IMR-90 (cell line): ENCODE measurements around the gene PRSS8. TPM values are rescaled to one million over a fixed set of nuclear protein-coding genes. Genes with fewer than 3 reads are reported as not detected.

Experiments
- ATAC-seq: fragments of 200-7000 bp; cut with Tn5 transposase; 2 replicates; pipeline ENCODE4 v1.9.1; 2020; ENCODE audit warnings: low read depth, mild to moderate bottlenecking, moderate library complexity
- BruUV-seq: library from RNA; stranded (reverse); fragments of 400-500 nt; replicated peaks from 2 replicates; lab custom pipeline; 2021; lab: Mats Ljungman, UMichigan
- CTCF ChIA-PET: fragments of 300-600 bp; formaldehyde crosslinking; extraction: SDS; loops from one replicate; lab custom pipeline; 2021; ENCODE audit warnings: antibody characterized with exemption; lab: Yijun Ruan, JAX
- POLR2A ChIA-PET: fragments of 300-600 bp; sonication (Branson Sonifier 250); formaldehyde crosslinking; loops from one replicate; lab custom pipeline; 2022; ENCODE audit warnings: antibody characterized with exemption; ENCODE audit not compliant: unreplicated experiment; lab: Charles Lee
- DNase-seq: peaks from one replicate; pipeline ENCODE4 v3.0.0; 2013
- H2AFZ ChIP-seq: replicated peaks from 2 replicates; pipeline ENCODE3; 2013; ENCODE audit warnings: low read length, mild to moderate bottlenecking; ENCODE audit not compliant: poor library complexity
- H2AK5ac ChIP-seq: 2 replicates; pipeline ENCODE4 v1.6.1; 2013; ENCODE audit warnings: low read depth, low read length, inconsistent platforms
- H2AK9ac ChIP-seq: replicated peaks from 2 replicates; pipeline ENCODE3; 2013; ENCODE audit warnings: mild to moderate bottlenecking, low read depth, low read length, moderate library complexity; ENCODE audit not compliant: poor library complexity
- H2BK120ac ChIP-seq: 2 replicates; pipeline ENCODE4 v1.6.1; 2013; ENCODE audit warnings: low read depth, low read length, inconsistent platforms
- H2BK15ac ChIP-seq: 3 replicates; pipeline ENCODE4 v1.6.1; 2013; ENCODE audit warnings: low read depth, low read length, inconsistent platforms
- H2BK20ac ChIP-seq: 2 replicates; pipeline ENCODE4 v1.6.1; 2013; ENCODE audit warnings: low read depth, mild to moderate bottlenecking, inconsistent platforms, low read length, moderate library complexity
- H2BK5ac ChIP-seq: 2 replicates; pipeline ENCODE4 v1.6.1; 2013; ENCODE audit warnings: mild to moderate bottlenecking, low read depth, low read length, inconsistent platforms; ENCODE audit not compliant: poor library complexity, severe bottlenecking
- H3K14ac ChIP-seq: replicated peaks from 2 replicates; pipeline ENCODE4 v1.6.1; 2013; ENCODE audit warnings: low read depth, low read length, inconsistent platforms
- H3K18ac ChIP-seq: 2 replicates; pipeline ENCODE4 v1.6.1; 2013; ENCODE audit warnings: low read depth, low read length, control low read depth
- H3K23ac ChIP-seq: 2 replicates; pipeline ENCODE4 v1.6.1; 2013; ENCODE audit warnings: low read depth, low read length, inconsistent platforms
- H3K27ac ChIP-seq: 2 replicates; pipeline ENCODE4 v1.5.1; 2013; ENCODE audit warnings: mild to moderate bottlenecking, control low read depth, low read length; ENCODE audit not compliant: insufficient read depth
- H3K27me3 ChIP-seq: 2 replicates; pipeline ENCODE4 v1.6.1; 2013; ENCODE audit warnings: low read length; ENCODE audit not compliant: control insufficient read depth, insufficient read depth
- H3K36me3 ChIP-seq: 2 replicates; pipeline ENCODE4 v1.6.1; 2013; ENCODE audit warnings: low read length, mixed read lengths; ENCODE audit not compliant: control insufficient read depth, insufficient read depth
- H3K4ac ChIP-seq: 2 replicates; pipeline ENCODE4 v1.6.1; 2013; ENCODE audit warnings: low read depth, low read length, inconsistent platforms
- H3K4me1 ChIP-seq: 2 replicates; pipeline ENCODE4 v1.6.1; 2013; ENCODE audit warnings: low read length, mixed read lengths; ENCODE audit not compliant: control insufficient read depth, insufficient read depth
- H3K4me2 ChIP-seq: 2 replicates; pipeline ENCODE4 v1.6.1; 2013; ENCODE audit warnings: low read depth, mild to moderate bottlenecking, control low read depth, low read length, moderate library complexity
- H3K4me3 ChIP-seq: 2 replicates; pipeline ENCODE4 v1.5.1; 2013; ENCODE audit warnings: low read depth, mild to moderate bottlenecking, control low read depth, low read length, moderate library complexity; ENCODE audit not compliant: insufficient read depth
- H3K56ac ChIP-seq: 2 replicates; pipeline ENCODE4 v1.6.1; 2013; ENCODE audit warnings: low read length, inconsistent platforms; ENCODE audit not compliant: insufficient read depth; ENCODE audit errors: extremely low read depth
- H3K79me1 ChIP-seq, 2 experiments: 2 replicates each; pipeline ENCODE4 v1.6.1; 2013; ENCODE audit warnings: low read length in 2 of 2, inconsistent platforms in 1 of 2, low read depth in 1 of 2
- H3K9ac ChIP-seq: 2 replicates; pipeline ENCODE4 v1.6.1; 2013; ENCODE audit warnings: low read depth, low read length, control low read depth
- H3K9me1 ChIP-seq: 2 replicates; pipeline ENCODE4 v1.6.1; 2013; ENCODE audit warnings: low read length, inconsistent platforms; ENCODE audit not compliant: insufficient read depth
- H3K9me3 ChIP-seq: 2 replicates; pipeline ENCODE4 v1.6.1; 2013; ENCODE audit warnings: low read length; ENCODE audit not compliant: control insufficient read depth, insufficient read depth
- H4K20me1 ChIP-seq: 2 replicates; pipeline ENCODE4 v1.6.1; 2013; ENCODE audit warnings: low read length, inconsistent platforms; ENCODE audit not compliant: insufficient read depth
- H4K5ac ChIP-seq: 2 replicates; pipeline ENCODE4 v1.6.1; 2013; ENCODE audit warnings: mild to moderate bottlenecking, low read depth, low read length, control low read depth
- H4K8ac ChIP-seq, 2 experiments: 2 replicates each; pipeline ENCODE4 v1.6.1; 2013; ENCODE audit warnings: low read depth in 2 of 2, low read length in 2 of 2, control low read depth in 1 of 2, inconsistent platforms in 1 of 2
- H4K91ac ChIP-seq: 2 replicates; pipeline ENCODE4 v1.6.1; 2013; ENCODE audit warnings: low read depth, low read length, inconsistent platforms; ENCODE audit not compliant: insufficient read depth
- BHLHE40 ChIP-seq: fragments of 150-350 bp; IDR thresholded peaks from 2 replicates; pipeline ENCODE4 v1.6.1; 2016; ENCODE audit warnings: mild to moderate bottlenecking, low read depth, low read length
- CTCF ChIP-seq: conservative IDR thresholded peaks from 2 replicates; pipeline ENCODE4 v1.5.1; 2012; ENCODE audit warnings: mild to moderate bottlenecking, low read depth, low read length, improper control_type of control experiment
- ELK1 ChIP-seq: fragments of 150-350 bp; IDR thresholded peaks from 2 replicates; pipeline ENCODE4 v1.6.1; 2016; ENCODE audit warnings: low read depth, mild to moderate bottlenecking, low read length, moderate library complexity, borderline replicate concordance
- FOS ChIP-seq: fragments of 150-350 bp; IDR thresholded peaks from 2 replicates; pipeline ENCODE4 v1.6.1; 2016; ENCODE audit warnings: low read depth, low read length
- MAZ ChIP-seq: IDR thresholded peaks from 2 replicates; pipeline ENCODE4 v1.6.1; 2012; ENCODE audit warnings: low read depth, mild to moderate bottlenecking, low read length, improper control_type of control experiment, moderate library complexity, borderline replicate concordance
- POLR2A ChIP-seq: IDR thresholded peaks from 2 replicates; pipeline ENCODE4 v1.6.1; 2012; ENCODE audit warnings: mild to moderate bottlenecking, low read depth, low read length
- RAD21 ChIP-seq: IDR thresholded peaks from 2 replicates; pipeline ENCODE4 v1.6.1; 2012; ENCODE audit warnings: low read length, improper control_type of control experiment
- RFX5 ChIP-seq: IDR thresholded peaks from 2 replicates; pipeline ENCODE4 v1.8.0; 2012; ENCODE audit warnings: low read depth, mild to moderate bottlenecking, low read length, moderate library complexity
- USF2 ChIP-seq: fragments of 150-350 bp; IDR thresholded peaks from 2 replicates; pipeline ENCODE4 v1.6.1; 2017; ENCODE audit warnings: mild to moderate bottlenecking, antibody characterized with exemption, low read length, low read depth
- WGBS, 2 experiments: methylation state at CpG; one replicate each; pipeline versions ENCODE4 v1.1.5 to v1.1.7; 2013; ENCODE audit warnings: missing lambda C conversion rate in 2 of 2; ENCODE audit not compliant: insufficient read length in 1 of 2; ENCODE audit errors: extremely low coverage in 2 of 2; 5-methylcytosine and 5-hydroxymethylcytosine counted together
- dilution Hi-C: fragments of 300-500 bp; cut with HindIII; formaldehyde crosslinking; loops from one replicate; pipeline ENCODE4 v1.14.3; 2018; ENCODE audit warnings: low sequenced_read_pairs; ENCODE audit not compliant: unreplicated experiment
- in situ Hi-C: fragments of 300-500 bp; cut with MboI; formaldehyde crosslinking; loops from 3 replicates; pipeline ENCODE4 v1.14.3; 2019; ENCODE audit warnings: low sequenced_read_pairs, inconsistent platforms, mixed read lengths
- intact Hi-C: fragments of 100-400 bp; cut with micrococcal nuclease; formaldehyde crosslinking; loops from 2 replicates; pipeline ENCODE4 v1.10.0; 2022
- polyA plus RNA-seq, 3 experiments: library from polyadenylated mRNA; depleted of rRNA; stranded (reverse); fragments of >200 nt; gene quantifications; 2 replicates each; pipeline ENCODE4 v1.2.3, GENCODE V29; 2012; ENCODE audit warnings: low replicate concordance in 1 of 3
- total RNA-seq: library from RNA; depleted of rRNA; stranded (reverse); fragments of >200 nt; gene quantifications from 2 replicates; pipeline ENCODE4 v1.2.3, GENCODE V29; 2012

PRSS8 gene
- total and polyA plus RNA-seq, 2 of the 4 experiments (the other 2 are of a cell fraction), result not detected

GRCh38 chr16:31130336-31130891 lies 5.1 kb downstream of the PRSS8 start:
- CTCF ChIA-PET, result no interaction called here
- Histone ChIP-seq H3K4me3 (no peak overlapping the region), H2BK5ac (no peak overlapping the region), H3K36me3 (peaks cover 36% of the 10 kb centered on the region), H4K20me1 (no peaks in the 10 kb centered on the region), H3K4me2 (no peak overlapping the region), H3K23ac (no peak overlapping the region), H2AK5ac (no peak overlapping the region), H3K27me3 (no peaks in the 10 kb centered on the region; the same call in 1 of the 2 replicates), H2BK15ac (no peak overlapping the region), H4K91ac (no peak overlapping the region), H3K79me1 (no peaks in the 10 kb centered on the region), H2BK20ac (no peak overlapping the region), H3K4ac (no peak overlapping the region), H2AFZ (no peak overlapping the region), H3K4me1 (0 out of 2 replicates have a peak, but pooled peaks cover 3% of the 10 kb centered on the region), H4K5ac (no peak overlapping the region), H3K14ac (no peak overlapping the region), H4K8ac (no peak overlapping the region), H3K56ac (no peak overlapping the region), H3K9me1 (peaks cover 3% of the 10 kb centered on the region; the same call in 1 of the 2 replicates), H3K27ac (no peak overlapping the region), H3K18ac (no peak overlapping the region), H3K9me3 (no peaks in the 10 kb centered on the region), H2BK120ac (no peak overlapping the region), H3K9ac (no peak overlapping the region), H2AK9ac (no peak overlapping the region)
- dilution Hi-C loops (no loop called here), intact Hi-C loops (no loop called here), in situ Hi-C loops (no loop called here)
- TF ChIP-seq POLR2A (no peak), CTCF (no peak), ELK1 (no peak), RFX5 (no peak), BHLHE40 (no peak), RAD21 (no peak), FOS (no peak), MAZ (no peak), USF2 (no peak)
- ATAC-seq (no peak), DNase-seq (no peak)
- POLR2A ChIA-PET, result no interaction called here
- no TSS peak for BruUV-seq
- 100% methylated on average over 1 of the region's 10 CpGs; no CpG with 5 or more reads in 1 of the 2 experiments for WGBS, 2 experiments
